ENCODE data around the gene B3GNT7.
"Not testable (repeated sequence)": the region's sequence is repeated elsewhere in the genome, so short reads cannot be mapped to it uniquely, and the experiment has no call there.

The B3GNT7 gene, protein sequence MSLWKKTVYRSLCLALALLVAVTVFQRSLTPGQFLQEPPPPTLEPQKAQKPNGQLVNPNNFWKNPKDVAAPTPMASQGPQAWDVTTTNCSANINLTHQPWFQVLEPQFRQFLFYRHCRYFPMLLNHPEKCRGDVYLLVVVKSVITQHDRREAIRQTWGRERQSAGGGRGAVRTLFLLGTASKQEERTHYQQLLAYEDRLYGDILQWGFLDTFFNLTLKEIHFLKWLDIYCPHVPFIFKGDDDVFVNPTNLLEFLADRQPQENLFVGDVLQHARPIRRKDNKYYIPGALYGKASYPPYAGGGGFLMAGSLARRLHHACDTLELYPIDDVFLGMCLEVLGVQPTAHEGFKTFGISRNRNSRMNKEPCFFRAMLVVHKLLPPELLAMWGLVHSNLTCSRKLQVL

DNA sequence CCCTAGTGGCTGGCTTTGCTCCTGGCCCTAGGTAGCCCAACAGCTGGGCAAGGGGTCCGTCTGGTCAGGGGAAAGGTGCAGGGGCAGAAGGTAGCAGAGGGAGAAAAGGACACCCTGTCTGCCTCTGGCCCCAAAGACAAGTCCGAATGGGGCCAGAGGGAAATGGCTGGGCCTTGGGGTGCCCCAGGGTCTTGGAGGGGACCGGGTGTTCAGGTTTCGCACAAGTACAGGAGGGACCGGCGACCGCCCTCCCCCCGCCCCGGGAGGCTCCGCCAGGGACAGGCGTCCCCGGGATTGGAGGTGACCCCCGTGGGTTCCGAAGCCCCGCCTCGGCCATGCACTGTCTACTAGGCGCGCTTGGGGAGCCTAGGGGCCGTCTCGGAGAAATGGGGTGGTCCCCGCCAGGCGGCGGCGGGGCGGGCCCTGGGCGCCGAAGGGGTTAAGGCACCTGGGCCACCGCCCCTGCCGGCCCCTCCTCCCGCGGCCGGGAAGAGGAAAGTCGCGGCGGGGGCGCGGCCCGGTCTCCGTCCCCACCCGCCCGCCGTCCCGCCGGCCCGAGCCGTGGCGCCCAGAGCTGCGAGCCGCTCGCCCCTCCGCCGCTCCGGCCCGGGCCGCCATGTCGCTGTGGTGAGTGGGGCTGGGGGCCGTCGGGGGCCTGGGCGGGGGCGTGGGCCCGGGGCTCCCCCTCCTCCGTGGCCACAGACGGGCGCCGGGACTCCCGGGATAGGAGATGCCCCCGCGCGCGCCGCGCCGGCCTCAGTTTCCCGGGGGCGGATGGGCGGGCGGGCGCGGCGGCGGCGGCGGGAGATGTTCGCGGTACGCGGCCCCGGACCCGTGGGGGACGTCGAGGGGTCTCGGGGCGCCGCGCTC, at the start of gene B3GNT7:
TSS of gene B3GNT7 (plus strand) at position 523 of the 870 bp plus-strand sequence. CDS start at position 617, 94 bp downstream.
- no peak for DNase-seq

DNA sequence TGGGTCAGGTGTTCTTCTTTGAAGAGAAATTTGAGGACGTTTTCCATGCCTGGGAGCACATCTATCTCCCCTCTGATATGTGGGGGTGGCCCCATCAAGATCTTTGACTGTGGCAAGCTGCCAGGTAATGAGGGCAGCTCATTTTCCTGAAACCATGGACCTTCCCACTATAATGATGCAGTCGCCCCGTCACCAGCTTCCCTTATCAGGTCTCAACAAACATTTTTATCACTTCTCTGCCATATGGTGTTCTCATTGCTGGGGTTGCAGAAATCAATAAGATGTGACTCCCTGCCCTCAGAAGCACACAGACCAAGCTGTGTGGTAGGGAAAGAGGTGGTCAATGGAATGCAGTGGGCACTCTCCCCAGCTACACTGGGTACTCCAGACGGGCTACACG, 48.4 kb upstream of the B3GNT7 start:
- no peak for DNase-seq

DNA sequence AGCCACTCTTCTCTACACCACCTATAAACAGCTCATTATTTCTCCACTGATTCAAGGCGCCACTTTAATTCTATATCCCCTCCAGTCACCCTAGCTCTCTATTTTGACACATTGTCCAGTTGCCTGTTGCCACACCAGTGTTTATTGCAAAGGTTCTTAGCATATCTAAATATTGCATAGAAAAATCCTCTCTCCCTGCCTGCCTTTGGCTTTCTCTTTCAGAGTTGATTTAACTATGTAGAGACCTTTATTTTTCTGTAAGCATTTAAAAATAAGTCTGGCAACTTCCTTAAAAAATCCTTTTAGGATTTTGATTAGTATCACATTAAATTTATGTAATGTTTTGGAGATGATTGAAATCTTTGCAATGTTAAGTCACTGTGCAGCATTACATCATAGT, 47.9 kb upstream of the B3GNT7 start:
- no peak for DNase-seq

DNA sequence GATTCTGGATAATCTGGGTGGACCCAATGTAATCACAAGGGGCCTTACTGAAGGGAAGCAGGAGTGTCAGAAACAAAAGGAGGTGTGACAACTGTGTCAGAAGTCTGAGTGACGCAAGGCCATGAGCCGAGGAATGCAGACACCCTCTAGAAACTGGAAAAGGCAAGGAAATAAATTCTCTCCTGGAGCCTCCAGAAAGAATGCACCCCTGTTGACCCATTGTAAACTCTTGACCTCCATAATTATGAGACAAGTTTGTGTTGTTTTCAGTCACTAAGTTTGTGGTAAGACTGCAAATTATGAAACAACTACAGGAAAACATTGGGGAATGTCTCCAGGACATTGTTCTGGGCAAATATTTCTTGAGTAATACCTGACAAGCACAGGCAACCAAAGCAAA, 47.3 kb upstream of the B3GNT7 start:
- no peak for DNase-seq

DNA sequence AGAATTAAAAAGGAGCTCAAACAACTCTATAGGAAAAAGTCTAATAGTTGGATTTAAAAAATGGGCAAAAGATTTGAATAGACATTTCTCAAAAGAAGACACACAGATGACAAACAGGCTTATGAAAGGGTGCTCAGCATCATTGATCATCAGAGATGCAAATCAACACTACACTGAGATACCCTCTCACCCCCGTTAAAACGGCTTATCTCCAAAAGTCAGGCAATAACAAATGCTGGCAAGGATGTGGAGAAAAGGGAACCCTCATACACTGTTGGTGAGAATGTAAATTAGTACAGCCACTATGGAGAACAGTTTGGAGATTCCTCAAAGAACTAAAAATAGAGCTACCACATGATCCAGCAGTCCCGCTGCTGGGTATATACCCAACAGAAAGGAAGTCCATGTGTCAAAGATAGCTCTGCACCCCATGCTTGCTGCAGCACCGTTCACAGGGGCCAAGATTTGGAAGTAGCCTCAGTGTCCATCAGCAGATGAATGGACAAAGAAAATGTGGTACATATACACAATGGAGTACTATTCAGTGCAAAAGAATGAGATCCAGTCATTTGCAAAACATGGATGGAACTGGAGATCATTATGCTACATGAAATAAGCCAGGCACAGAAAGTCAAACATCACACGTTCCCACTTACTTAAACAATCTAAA, 46.7 kb upstream of the B3GNT7 start:
- DNase-seq, result no peak

DNA sequence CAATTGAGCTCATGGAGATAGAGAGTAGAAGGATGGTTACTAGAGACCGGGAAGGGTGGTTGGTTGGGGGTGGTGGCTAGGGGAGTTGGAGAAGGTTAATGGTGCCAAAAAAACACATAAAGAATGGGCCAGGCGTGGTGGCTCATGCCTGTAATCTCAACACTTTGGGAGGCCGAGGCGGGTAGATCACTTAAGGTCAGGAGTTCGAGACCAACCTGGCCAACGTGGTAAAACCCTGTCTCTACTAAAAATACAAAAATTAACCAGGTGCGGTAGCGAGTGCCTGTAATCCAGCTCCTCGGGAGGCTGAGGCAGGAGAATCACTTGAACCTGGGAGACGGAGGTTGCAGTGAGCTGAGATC, 46.2 kb upstream of the B3GNT7 start:
- DNase-seq, result not testable (repeated sequence)

DNA sequence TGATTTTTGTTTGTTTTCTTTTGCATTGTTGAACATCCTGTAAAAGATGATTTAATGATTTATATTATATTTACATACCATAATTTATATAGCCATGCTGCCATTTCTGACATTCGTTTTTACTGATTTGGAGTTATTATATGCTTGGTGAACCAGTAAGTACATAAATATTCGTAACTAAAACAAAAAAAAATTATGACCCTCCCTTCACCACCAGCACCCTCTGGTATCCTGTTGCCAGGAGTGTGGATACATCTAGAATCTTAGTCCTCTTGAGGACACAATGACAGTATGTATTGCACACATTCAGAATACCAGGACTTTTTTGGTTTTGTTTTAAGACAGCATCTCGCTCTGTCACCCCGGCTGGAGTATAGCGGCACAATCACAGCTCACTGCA, 43.9 kb upstream of the B3GNT7 start:
- no peak for DNase-seq

DNA sequence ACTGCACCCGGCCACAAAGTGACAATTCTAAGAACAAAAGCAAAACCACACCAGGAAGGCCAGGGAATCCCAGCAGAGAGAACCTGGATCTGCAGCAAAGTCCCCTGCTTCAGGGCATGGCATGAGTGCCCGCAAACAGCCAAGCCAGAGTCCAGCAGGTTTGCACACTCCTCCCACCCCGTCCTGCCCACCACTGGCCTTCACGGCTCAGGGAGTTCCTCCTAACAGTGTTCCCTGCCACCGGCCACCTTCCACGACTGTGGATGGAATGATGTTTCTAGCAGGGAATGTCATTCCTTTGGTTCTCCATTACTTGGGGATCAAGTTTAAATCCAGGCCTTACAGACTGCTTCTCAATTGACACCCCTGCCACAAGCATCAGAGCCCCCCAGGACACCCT, 42.0 kb upstream of the B3GNT7 start:
- DNase-seq, result no peak

DNA sequence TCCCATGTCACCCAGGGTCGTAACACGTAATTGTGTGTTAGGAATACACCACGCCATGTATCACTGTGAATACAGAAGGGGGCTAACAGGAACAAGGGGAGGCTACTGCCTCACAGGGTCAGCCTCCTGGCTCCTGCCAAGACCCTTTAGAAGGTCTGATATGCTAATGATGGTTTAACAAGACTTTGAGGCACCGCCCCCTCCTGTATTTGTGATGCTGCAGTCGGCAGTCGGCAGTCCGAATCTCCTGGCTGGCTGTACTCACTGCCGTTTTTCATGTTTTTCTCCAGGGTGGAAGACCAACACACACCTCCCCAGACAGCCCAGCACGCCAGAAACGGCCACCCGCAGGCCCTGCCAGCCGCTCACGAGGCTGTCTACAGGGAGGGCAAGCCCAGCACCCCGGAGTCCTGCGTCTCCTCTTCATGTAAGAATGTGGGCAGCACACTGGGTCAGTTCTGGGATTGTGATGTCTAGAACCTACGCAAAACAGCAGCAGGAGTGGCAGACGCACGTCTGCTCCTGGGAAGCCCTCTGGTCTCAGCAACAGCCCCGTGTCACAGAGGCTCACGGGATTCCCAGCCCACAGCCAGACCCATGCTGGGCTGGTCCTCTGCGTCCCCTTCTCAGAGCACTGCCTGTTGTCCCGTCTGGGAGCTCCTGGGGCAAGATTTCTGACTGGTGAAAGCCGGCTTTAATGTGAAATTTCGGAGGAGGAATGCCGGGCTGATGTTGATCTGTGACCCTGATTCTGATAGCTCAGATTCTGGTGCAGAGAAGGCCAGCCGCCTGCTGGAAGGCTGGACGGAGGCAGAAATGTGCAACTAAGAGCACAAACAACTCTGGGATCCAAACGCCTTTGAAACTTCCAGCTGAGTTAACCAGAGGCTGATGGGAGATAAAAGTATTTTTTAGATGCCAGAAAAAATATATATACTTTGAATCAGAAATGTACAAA, 39.7 kb upstream of the B3GNT7 start:
- no peak for DNase-seq

DNA sequence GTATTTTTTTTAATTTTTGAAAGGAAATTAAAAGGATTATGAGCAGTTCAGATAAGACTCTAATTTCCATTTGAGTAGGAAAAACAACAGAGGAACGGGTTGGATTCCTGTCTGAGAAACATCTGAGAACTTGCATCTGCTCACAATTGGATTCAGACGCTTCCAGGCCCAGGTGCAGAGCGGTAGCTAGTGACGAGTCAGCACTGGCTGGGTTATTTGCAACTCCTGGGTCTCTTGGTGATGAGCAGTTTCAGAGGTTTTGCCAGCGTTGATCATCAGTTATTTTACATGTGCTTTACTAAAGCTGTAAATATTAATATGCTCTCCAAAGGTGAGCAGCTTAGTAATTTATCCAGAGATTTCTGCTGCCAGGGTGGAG, 39.1 kb upstream of the B3GNT7 start:
- DNase-seq, result peak; percentile 10

DNA sequence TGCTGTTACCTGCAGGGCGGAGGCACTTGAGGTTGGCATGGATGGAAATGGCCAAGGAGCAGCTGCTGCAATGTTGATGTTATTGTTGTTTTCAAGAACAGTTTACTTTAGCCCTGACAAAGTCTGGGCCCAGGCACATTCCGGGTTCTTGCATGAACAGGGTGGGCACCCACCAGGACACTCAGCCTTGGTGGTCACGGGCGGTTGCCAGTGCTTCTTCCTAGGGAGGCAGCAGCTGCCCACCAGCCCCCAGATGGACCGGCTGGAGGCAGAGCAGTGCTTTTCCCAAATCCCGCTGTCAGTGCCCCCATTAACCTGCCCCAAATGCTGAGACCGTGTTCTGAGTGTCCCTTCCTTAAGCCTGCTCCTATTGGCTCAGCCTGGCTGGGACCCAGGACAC, 38.5 kb upstream of the B3GNT7 start:
- DNase-seq, result no peak

DNA sequence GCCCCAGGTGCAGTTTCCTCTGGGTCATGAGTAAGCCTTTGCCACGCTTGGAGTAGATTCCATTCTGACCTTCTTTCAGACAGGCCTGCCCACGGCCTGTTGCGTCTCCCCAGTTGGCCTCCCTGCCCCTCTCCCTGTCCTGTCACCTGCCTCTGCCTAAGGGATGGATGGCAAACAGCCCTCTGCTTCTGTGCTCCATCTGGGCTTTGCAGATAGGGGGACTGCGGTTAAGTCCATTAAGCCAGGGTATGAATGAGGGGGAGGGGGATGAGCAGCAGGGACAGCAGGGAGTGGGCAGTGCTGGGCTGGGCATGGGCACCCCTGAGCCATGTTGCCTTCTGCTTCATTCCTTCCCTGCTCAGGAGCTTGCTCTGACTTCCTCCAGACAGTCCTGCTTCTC, 37.6 kb upstream of the B3GNT7 start:
- no peak for DNase-seq

DNA sequence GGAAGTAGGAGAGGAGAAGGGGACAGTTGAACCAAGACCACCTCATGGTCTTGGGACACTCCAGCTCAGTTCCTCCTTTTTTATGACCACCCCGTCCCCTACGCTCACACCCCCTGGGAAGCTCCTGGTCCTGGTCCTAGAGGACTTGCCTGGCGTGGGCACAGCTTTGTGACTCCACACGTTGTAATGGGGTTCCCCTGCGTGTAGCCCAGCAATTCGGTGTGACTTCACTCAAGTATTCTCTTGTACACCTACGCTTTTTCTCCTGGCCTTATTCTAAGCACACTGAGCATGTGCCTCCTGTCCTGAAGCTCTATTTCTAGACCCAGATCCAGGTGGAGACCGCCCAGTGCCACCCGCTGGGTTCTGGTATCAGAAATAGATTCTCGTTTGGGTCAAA, 36.1 kb upstream of the B3GNT7 start:
- no peak for DNase-seq

DNA sequence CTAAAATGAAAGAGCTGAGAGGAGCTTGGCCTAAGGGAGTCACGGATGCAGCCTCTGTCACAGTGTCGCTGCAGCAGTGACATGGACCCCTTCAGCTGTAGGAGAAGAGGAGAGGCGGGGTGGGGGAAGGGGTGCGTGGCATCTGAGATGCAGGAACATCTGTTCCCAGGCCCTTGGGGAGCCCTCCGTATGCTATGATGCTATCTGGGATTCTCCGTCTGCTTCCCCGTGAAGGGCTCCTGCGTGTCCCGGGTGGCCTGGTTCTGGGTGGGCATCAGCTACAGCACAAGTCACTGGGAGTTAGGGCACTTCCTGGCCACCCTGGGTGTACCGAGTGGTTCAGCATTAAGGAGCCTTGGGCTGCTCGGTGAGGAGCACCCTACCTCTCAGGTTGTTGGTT, 35.6 kb upstream of the B3GNT7 start:
- DNase-seq, result no peak

DNA sequence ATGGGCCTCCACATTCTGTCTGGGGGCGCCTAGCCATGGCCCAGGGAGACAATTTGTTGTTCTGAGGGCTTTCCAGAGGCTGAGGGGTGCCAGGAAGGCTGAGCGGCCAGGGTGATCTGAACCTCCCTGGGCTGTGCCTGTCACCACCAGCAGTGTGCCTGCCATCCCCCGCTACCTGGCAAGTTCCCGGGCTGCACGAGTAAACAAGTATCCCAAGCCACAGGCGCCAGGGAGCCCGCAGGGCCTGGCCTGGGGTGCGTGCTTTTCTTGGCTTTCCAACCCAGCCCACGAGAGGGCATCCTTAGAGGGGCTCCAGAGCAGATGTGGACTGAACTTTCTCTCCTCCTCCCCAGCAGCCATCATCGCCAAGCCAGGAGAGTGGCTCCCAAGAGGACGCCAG, 35.1 kb upstream of the B3GNT7 start:
- no peak for DNase-seq

DNA sequence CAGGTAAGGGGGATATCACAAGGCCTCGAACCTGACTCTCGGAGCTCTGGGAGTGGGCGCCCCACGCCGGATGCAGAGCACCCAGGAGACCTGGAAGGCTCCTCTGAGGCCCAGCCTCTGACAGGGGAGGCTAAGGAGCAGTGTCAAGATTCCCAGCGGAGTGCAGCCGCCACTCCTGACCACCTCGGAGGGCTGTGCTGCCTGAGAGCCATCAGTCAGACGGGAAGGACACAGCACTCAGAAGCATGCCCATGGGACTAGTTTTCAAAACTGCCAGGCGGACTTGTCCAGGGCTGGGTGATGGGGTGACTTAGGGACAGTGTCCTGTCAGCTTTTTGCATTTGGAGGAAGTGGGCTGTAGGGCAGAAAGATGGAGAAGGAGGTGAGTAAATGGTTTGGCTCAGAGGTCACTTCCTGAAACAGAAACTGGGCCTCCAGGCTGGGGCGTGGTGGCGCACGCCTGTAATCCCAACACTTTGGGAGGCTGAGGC, 34.6 kb upstream of the B3GNT7 start:
- no peak for DNase-seq

DNA sequence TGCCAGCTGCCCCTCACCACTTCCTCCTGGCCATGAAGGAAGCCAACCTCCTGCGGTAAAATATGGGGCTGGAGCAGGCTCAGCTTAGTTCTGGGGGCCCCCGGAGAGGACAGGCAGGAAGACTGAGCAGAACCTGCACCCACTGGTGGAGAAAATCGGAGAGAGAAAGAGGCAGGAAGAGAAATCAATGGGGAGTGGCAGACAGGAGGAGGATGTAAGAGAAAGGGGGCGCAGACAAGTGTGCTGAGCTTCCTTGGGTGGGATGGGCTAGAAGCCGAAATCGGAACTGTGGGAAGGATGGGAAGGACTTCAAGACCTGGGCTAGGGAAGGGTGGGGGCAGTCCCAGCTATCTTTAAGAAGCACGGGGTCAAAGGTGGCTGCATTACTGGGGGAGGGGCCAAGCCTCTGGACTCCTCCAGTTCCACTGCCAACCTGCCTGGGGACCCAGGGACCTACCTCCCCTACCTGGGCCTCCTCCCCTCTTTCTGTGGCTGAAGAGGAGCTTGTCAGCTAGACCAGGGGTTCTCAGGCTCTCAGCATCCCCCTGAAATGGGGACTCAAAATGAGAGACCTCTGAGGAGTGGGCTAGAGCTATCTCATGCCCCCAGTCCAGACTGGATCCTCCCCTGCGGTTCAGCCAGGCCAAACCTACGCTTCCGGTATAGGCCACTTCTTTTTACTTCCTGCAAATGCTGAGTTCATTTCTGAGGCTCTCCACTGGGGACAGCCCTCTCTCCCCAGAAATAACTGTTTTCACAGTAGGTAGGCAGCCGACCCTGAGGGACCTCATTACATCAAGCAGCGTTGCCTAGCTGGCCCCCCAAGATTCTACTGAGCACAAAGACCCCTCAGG, 33.6 kb upstream of the B3GNT7 start:
- DNase-seq, result no peak

DNA sequence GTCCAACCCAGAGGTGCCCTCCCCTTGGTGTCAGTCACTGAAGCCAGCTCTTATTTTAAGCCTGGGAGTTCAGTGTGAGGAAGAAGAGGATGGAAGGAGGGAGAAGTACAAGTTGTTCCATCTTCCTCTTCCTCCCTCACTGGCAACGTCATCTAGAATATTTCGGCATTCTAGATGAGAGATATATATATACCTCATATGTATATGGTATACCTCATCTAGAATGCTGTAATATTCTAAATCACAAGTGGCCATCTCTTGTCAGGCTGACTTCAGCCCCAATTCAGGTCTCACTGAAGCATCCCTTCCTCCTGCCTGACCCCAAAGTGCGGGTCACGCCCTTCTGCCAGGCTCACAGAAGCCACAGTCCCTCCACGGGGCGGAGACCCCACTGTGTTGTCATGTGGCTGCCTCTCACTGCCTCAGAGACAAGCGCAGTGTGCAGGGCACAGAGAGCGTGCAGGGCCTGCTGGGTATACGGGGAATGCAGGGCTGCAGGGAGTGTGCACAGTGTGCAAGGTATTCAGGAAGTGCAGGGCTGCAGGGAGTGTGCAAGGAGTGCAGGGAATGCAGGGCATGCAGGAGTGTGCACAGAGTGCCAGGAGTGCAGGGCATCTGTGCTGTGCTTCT, 32.8 kb upstream of the B3GNT7 start:
- DNase-seq, result no peak

DNA sequence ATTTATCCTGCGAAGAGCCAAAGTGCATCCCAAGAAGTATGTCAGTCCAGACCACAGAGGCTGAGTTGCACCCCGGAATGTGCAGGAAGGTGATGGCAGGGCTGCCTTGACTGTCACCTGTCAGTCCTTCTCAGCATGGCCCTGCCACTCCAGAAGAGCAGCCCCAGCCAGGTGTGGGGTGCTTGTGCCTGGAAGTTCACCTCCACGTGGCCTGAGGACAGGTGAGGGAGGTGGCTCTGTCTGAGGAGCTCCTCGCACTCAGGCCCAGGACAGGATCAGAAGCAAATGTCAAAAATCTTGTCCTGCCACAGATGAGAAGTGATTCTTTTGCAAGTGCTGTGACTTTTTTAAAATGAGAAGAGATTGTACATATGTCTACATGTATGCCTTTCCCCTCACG, 31.4 kb upstream of the B3GNT7 start:
- DNase-seq, result no peak

DNA sequence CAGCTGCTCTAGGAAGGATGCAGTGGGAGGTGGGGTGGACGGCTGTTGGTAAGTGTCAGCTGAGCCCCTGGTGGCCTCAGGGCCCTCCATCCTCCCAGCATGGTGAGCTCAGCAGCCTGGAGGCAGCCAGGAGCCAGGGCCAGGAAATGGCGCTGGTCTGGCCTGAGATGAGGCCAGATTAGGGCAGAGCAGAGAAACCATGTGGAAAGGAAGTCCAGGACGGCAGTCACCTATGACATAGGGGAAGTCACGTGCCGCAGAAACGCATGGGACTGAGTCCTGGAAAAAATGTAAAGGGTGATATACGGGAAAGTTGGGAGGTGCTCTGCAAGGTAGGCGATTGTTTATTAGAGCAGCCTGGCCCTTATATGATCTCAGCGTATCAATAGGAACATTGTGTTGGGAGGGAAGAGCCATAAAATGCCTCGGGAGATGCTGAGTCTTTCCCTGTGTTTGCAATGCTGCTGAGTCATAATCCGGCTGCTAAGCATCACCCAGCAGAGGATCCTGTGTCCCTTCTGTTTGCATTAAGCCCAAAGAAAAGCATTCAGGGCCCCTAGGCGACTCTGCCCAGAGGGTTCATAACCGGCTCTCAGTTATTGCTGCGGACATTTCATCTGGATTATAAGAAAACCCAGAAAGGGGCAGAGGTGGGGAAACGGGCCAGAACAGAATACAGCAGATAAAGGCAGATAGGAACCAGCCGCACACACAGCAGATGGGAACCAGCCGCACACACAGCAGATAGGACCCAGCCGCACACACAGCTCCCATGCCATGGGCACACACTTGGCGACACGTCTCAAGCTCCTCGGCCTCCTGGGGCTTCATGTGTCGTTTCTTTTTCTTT, 30.3 kb upstream of the B3GNT7 start:
- peak; percentile 72 for DNase-seq
